ENCODE data around the gene GPR52.
A peak's percentile ranks its signal among the peaks of the same experiment; 100 is the strongest.
"Not testable (repeated sequence)": the region's sequence is repeated elsewhere in the genome, so short reads cannot be mapped to it uniquely, and the experiment has no call there.

GPR52 gene

DNA sequence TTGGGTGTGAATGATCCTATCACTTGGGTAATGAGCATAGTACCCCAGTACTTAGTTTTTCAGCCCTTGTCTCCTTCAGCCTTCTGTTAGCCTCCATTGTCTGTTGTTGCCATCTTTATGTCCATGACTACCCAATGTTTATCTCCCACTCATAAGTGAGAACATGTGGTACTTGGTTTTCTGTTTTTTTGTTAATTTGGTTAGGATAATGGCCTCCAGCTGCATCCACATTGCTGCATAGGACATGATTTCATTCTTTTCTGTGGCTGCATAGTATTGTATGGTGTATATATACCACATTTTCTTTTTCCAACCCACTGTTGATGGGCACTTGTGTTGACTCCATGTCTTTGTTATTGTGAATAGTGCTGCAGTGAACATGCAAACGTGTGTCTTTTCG is 39.6 kb upstream of the GPR52 start:
- TF ChIP-seq EZH2phosphoT487 (IDR thresholded peaks at IDR 0.05; ENCODE audit: borderline replicate concordance, low read length) = no peak
- no peak for TF ChIP-seq CTCF (IDR thresholded peaks at IDR 0.05; ENCODE audit: low read depth, low read length, poor library complexity, severe bottlenecking)
- Histone ChIP-seq H4K20me1 (ENCODE audit: control insufficient read depth, insufficient read depth, low read depth, low read length) (no peaks in the 10 kb centered on the region), H3K9me2 (replicated peaks; ENCODE audit: control insufficient read depth, low read length) (no peaks in the 10 kb centered on the region), H3K27ac (ENCODE audit: low read depth, low read length) (no peak overlapping the region), H3K36me3 (ENCODE audit: control insufficient read depth, low read length) (peaks cover 19% of the 10 kb centered on the region), H3K4me3 (ENCODE audit: low read length) (no peak overlapping the region), H3K4me2 (ENCODE audit: low read length) (no peak overlapping the region), H3F3A (ENCODE audit: control insufficient read depth, insufficient read depth) (no peaks in the 10 kb centered on the region), H3K9me3 (ENCODE audit: control insufficient read depth, insufficient read depth, low read length) (peaks cover 2% of the 10 kb centered on the region; the same call in 1 of the 2 replicates), H3K27me3 (ENCODE audit: control insufficient read depth, low read length) (no peaks in the 10 kb centered on the region), H3K4me1 (ENCODE audit: control insufficient read depth, low read length) (peaks cover 6% of the 10 kb centered on the region; the same call in 1 of the 2 replicates), H3K79me2 (ENCODE audit: control insufficient read depth, low read length) (peaks cover 62% of the 10 kb centered on the region)

DNA sequence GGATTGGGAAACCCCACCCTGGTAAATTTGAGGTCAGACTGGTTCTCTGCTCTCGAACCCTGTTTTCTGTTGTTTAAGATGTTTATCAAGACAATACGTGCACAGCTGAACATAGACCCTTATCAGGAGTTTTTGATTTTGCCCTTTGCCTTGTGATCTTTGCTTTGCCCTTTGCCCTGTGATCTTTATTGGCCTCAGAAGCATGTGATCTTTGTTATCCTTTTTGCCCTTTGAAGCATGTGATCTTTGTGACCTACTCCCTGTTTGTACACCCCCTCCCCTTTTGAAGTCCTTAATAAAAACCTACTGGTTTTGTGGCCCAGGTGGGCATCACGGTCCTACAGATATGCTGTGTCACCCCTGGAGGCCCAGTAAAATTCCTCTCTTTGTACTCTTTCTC is 38.0 kb upstream of the GPR52 start:
- not testable (repeated sequence) for H3K27ac ChIP-seq (ENCODE audit: low read depth, low read length)

GRCh38 chr1:174413632-174414031 is 34.1 kb upstream of the GPR52 start:
- Histone ChIP-seq H3K36me3 (ENCODE audit: control insufficient read depth, low read length) (peaks cover 19% of the 10 kb centered on the region), H4K20me1 (ENCODE audit: control insufficient read depth, insufficient read depth, low read depth, low read length) (no peaks in the 10 kb centered on the region), H3K4me2 (ENCODE audit: low read length) (no peak overlapping the region), H3K79me2 (ENCODE audit: control insufficient read depth, low read length) (peaks cover 69% of the 10 kb centered on the region), H3K4me1 (ENCODE audit: control insufficient read depth, low read length) (peaks cover 39% of the 10 kb centered on the region), H3K27me3 (ENCODE audit: control insufficient read depth, low read length) (no peaks in the 10 kb centered on the region), H3K4me3 (ENCODE audit: low read length) (no peak overlapping the region), H3F3A (ENCODE audit: control insufficient read depth, insufficient read depth) (peaks cover 2% of the 10 kb centered on the region; the same call in 1 of the 2 replicates), H3K9me2 (replicated peaks; ENCODE audit: control insufficient read depth, low read length) (no peaks in the 10 kb centered on the region), H3K27ac (ENCODE audit: low read depth, low read length) (no peak overlapping the region), H3K9me3 (ENCODE audit: control insufficient read depth, insufficient read depth, low read length) (peaks cover 2% of the 10 kb centered on the region; the same call in 1 of the 2 replicates)
- TF ChIP-seq EZH2phosphoT487 (IDR thresholded peaks at IDR 0.05; ENCODE audit: borderline replicate concordance, low read length) = no peak
- peak; percentile 45 for TF ChIP-seq CTCF (IDR thresholded peaks at IDR 0.05; ENCODE audit: low read depth, low read length, poor library complexity, severe bottlenecking)

More for the DNA sequence above, 38.0 kb upstream of the GPR52 start:
- not testable (repeated sequence) for H3K9me3 ChIP-seq (ENCODE audit: control insufficient read depth, insufficient read depth, low read length); H3F3A ChIP-seq (ENCODE audit: control insufficient read depth, insufficient read depth); H4K20me1 ChIP-seq (ENCODE audit: control insufficient read depth, insufficient read depth, low read depth, low read length); H3K9me2 ChIP-seq (replicated peaks; ENCODE audit: control insufficient read depth, low read length); H3K4me3 ChIP-seq (ENCODE audit: low read length); H3K27me3 ChIP-seq (ENCODE audit: control insufficient read depth, low read length); H3K4me2 ChIP-seq (ENCODE audit: low read length)
- Histone ChIP-seq H3K4me1 (ENCODE audit: control insufficient read depth, low read length) (peaks cover 17% of the 10 kb centered on the region), H3K36me3 (ENCODE audit: control insufficient read depth, low read length) (peaks cover 22% of the 10 kb centered on the region), H3K79me2 (ENCODE audit: control insufficient read depth, low read length) (peaks cover 71% of the 10 kb centered on the region)

- H3K4me2 ChIP-seq (ENCODE audit: low read length) = no peak overlapping the region
- peaks cover 2% of the 10 kb centered on the region; the same call in 1 of the 2 replicates for H3K9me3 ChIP-seq (ENCODE audit: control insufficient read depth, insufficient read depth, low read length)
- TF ChIP-seq EZH2phosphoT487 (IDR thresholded peaks at IDR 0.05; ENCODE audit: borderline replicate concordance, low read length) (no peak), CTCF (IDR thresholded peaks at IDR 0.05; ENCODE audit: low read depth, low read length, poor library complexity, severe bottlenecking) (no peak)
- peaks cover 67% of the 10 kb centered on the region for H3K79me2 ChIP-seq (ENCODE audit: control insufficient read depth, low read length)
- H4K20me1 ChIP-seq (ENCODE audit: control insufficient read depth, insufficient read depth, low read depth, low read length) = no peaks in the 10 kb centered on the region
- peaks cover 2% of the 10 kb centered on the region; the same call in 1 of the 2 replicates for H3F3A ChIP-seq (ENCODE audit: control insufficient read depth, insufficient read depth)
- H3K36me3 ChIP-seq (ENCODE audit: control insufficient read depth, low read length) = peaks cover 19% of the 10 kb centered on the region
- no peak overlapping the region for H3K27ac ChIP-seq (ENCODE audit: low read depth, low read length)
- peaks cover 41% of the 10 kb centered on the region for H3K4me1 ChIP-seq (ENCODE audit: control insufficient read depth, low read length)
- no peaks in the 10 kb centered on the region for H3K9me2 ChIP-seq (replicated peaks; ENCODE audit: control insufficient read depth, low read length)
- H3K27me3 ChIP-seq (ENCODE audit: control insufficient read depth, low read length) = no peaks in the 10 kb centered on the region
- no peak overlapping the region for H3K4me3 ChIP-seq (ENCODE audit: low read length)
Observed at GRCh38 chr1:174414203-174414602, 33.6 kb upstream of the GPR52 start.

Measured in DOHH2 (cell line).